Body of pancreas (tissue), 4 donors: ENCODE results near the gene SETD2. TPM values are rescaled to one million over a fixed set of nuclear protein-coding genes. Genes with fewer than 3 reads are reported as not detected.

ENCODE experiments used
- ATAC-seq: fragments of 150-250 bp; one replicate; pipeline ENCODE4 v1.9.1; 2016
- DNase-seq, 4 donors: peaks; one replicate each; pipeline ENCODE4 v3.0.0-alpha.2; 2019
- H3K27ac ChIP-seq, 4 donors: fragments of 200-600 bp; sonication (generic); 1 replicate in 3 of 4; 2 replicates in 1 of 4; pipeline versions ENCODE4 v1.5.1 to v1.6.1; 2016 to 2019; ENCODE audit warnings: mild to moderate bottlenecking in 1 of 4, mixed read lengths in 1 of 4, moderate library complexity in 1 of 4
- H3K27me3 ChIP-seq, 2 donors: fragments of 200-600 bp; sonication (generic); one replicate each; pipeline ENCODE4 v1.6.0; 2016; ENCODE audit warnings: mild to moderate bottlenecking in 1 of 2
- H3K36me3 ChIP-seq, 2 donors: fragments of 200-600 bp; sonication (generic); replicated peaks in 1 of 2; 2 replicates each; pipeline ENCODE4 v1.5.1; 2016; ENCODE audit warnings: low read depth in 2 of 2; ENCODE audit not compliant: insufficient read depth in 1 of 2
- H3K4me1 ChIP-seq: fragments of 200-600 bp; sonication (generic); one replicate; pipeline ENCODE4 v1.6.0; 2016
- H3K4me3 ChIP-seq, 2 donors: fragments of 200-600 bp; sonication (generic); 1 replicate in 1 of 2; 2 replicates in 1 of 2; pipeline ENCODE4 v1.5.1; 2016 to 2019
- H3K9me3 ChIP-seq, 3 donors: fragments of 200-600 bp; sonication (generic); 1 replicate in 2 of 3; 2 replicates in 1 of 3; pipeline ENCODE4 v1.5.1; 2016
- POLR2A ChIP-seq, 3 donors: fragments of 450-650 bp; IDR thresholded peaks; one replicate each; pipeline ENCODE4 v1.6.1; 2016; ENCODE audit warnings: antibody characterized with exemption in 3 of 3, mild to moderate bottlenecking in 2 of 3
- WGBS, 2 donors: methylation state at CpG; one replicate each; pipeline ENCODE4 v1.1.5; 2017; 5-methylcytosine and 5-hydroxymethylcytosine counted together
- intact Hi-C: fragments of 100-400 bp; cut with DNase I; formaldehyde crosslinking; loops from one replicate; pipeline ENCODE4 v1.15.1; 2023
- total RNA-seq, 2 donors: library from RNA; depleted of rRNA; stranded (reverse); fragments of >200 nt; gene quantifications; one replicate each; pipeline ENCODE4 v1.1.0, GENCODE V29; 2016
- TF ChIP-seq, protein P1 (sequence below), 7 experiments: fragments of 450-650 bp in 4 of 7; fragments of 200-600 bp in 3 of 7; sonication (generic) in 3 of 7; IDR thresholded peaks; one replicate each; pipeline ENCODE4 v1.5.1; 2016 to 2019; ENCODE audit warnings: antibody characterized with exemption in 7 of 7

SETD2 gene
- total RNA-seq, 2 donors from 2014 or later = 49.5 to 70.2 TPM

GRCh38 chr3:47022641-47023071 is 141.3 kb downstream of the SETD2 start:
- DNase-seq (peak in 3 of 4 donors; percentile 60 to 72 (median 70)), ATAC-seq (peak; percentile 79)
- 24 to 29% methylated on average over 1 of the region's 1 CpG for whole genome bisulfite sequencing, 2 donors
- no peaks in the 10 kb centered on the region for H3K9me3 ChIP-seq
- TF ChIP-seq, protein P1, sequence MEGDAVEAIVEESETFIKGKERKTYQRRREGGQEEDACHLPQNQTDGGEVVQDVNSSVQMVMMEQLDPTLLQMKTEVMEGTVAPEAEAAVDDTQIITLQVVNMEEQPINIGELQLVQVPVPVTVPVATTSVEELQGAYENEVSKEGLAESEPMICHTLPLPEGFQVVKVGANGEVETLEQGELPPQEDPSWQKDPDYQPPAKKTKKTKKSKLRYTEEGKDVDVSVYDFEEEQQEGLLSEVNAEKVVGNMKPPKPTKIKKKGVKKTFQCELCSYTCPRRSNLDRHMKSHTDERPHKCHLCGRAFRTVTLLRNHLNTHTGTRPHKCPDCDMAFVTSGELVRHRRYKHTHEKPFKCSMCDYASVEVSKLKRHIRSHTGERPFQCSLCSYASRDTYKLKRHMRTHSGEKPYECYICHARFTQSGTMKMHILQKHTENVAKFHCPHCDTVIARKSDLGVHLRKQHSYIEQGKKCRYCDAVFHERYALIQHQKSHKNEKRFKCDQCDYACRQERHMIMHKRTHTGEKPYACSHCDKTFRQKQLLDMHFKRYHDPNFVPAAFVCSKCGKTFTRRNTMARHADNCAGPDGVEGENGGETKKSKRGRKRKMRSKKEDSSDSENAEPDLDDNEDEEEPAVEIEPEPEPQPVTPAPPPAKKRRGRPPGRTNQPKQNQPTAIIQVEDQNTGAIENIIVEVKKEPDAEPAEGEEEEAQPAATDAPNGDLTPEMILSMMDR (IDR thresholded peaks at IDR 0.05) = no peak
- TF ChIP-seq POLR2A (IDR thresholded peaks at IDR 0.05) = no peak
- H3K4me3 ChIP-seq = no peak overlapping the region
- H3K27me3 ChIP-seq = no peaks in the 10 kb centered on the region
- intact Hi-C loops = no loop called here
- peaks cover 13% of the 10 kb centered on the region for H3K4me1 ChIP-seq
- peak overlapping the region in 1 of 4 donors; percentile 44 for H3K27ac ChIP-seq
- H3K36me3 ChIP-seq = peaks cover 0 to 2% of the 10 kb centered on the region in 2 donors

DNA sequence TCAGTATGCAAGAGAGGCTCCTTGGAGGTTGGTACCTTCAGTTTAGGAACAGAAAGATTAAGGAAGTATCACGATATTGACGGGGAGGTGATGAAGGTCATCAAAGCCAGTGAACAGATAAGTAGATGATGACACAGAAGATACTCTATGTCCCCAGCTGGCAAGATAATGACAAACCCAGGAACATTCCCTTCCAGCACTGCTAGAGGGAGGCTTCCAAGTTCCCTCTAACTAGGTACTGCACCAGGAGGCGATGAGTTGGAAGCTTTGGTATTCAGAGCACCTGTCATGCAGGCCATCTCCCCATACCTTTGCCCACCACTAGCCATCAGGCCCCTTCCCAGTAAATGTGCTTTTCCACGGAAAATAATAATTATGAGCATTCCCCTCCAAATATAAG is 143.6 kb downstream of the SETD2 start:
- TF ChIP-seq, protein P1 (IDR thresholded peaks at IDR 0.05) = no peak
- TF ChIP-seq POLR2A (IDR thresholded peaks at IDR 0.05) = no peak
- H3K4me3 ChIP-seq = no peak overlapping the region
- H3K9me3 ChIP-seq = no peaks in the 10 kb centered on the region
- intact Hi-C loops = no loop called here
- H3K27me3 ChIP-seq = no peaks in the 10 kb centered on the region
- H3K4me1 ChIP-seq = peaks cover 17% of the 10 kb centered on the region
- no peak for ATAC-seq
- WGBS, 2 donors = 71 to 81% methylated on average over 4 of the region's 4 CpGs
- H3K36me3 ChIP-seq = peaks cover 0 to 4% of the 10 kb centered on the region in 2 donors
- no peak overlapping the region for H3K27ac ChIP-seq
- no peak for DNase-seq

DNA sequence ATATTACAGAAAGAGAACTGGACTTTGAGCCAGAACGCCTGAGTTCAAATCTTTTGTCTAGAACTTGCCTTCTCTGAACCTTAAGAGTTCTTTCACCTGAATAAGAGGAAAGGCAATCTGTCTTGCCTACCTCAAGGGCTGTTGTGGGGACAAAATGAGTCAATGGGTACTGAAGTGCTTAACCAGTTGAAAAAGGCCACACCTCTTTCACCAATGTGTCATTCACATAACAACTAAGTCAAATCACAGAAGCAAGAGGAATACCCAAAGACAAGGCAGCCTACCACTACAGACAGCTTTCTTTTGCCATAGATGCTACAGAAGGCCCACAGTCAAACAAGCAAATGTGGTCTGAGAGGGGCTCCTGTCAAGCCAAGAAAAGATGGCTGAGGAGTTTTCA is 144.7 kb downstream of the SETD2 start:
- intact Hi-C loops = no loop called here
- Histone ChIP-seq H3K36me3 (peaks cover 0 to 4% of the 10 kb centered on the region in 2 donors), H3K4me3 (no peak overlapping the region), H3K27ac (no peak overlapping the region), H3K4me1 (peaks cover 27% of the 10 kb centered on the region), H3K27me3 (no peaks in the 10 kb centered on the region), H3K9me3 (no peaks in the 10 kb centered on the region)
- 83 to 100% methylated on average over 1 of the region's 1 CpG for WGBS, 2 donors
- ATAC-seq (no peak), DNase-seq (no peak)
- no peak for TF ChIP-seq POLR2A (IDR thresholded peaks at IDR 0.05)
- TF ChIP-seq, protein P1 (IDR thresholded peaks at IDR 0.05) = no peak

- no peak overlapping the region for H3K27ac ChIP-seq
- H3K36me3 ChIP-seq = peaks cover 0 to 4% of the 10 kb centered on the region in 2 donors
- ATAC-seq (no peak), DNase-seq (no peak)
- TF ChIP-seq, protein P1 (IDR thresholded peaks at IDR 0.05) = no peak
- no peak for TF ChIP-seq POLR2A (IDR thresholded peaks at IDR 0.05)
- intact Hi-C loops = no loop called here
- H3K4me3 ChIP-seq = no peak overlapping the region
- peaks cover 33% of the 10 kb centered on the region for H3K4me1 ChIP-seq
- no peaks in the 10 kb centered on the region for H3K27me3 ChIP-seq
- H3K9me3 ChIP-seq = no peaks in the 10 kb centered on the region
Measured at GRCh38 chr3:47018269-47018611, 145.7 kb downstream of the SETD2 start.

DNA sequence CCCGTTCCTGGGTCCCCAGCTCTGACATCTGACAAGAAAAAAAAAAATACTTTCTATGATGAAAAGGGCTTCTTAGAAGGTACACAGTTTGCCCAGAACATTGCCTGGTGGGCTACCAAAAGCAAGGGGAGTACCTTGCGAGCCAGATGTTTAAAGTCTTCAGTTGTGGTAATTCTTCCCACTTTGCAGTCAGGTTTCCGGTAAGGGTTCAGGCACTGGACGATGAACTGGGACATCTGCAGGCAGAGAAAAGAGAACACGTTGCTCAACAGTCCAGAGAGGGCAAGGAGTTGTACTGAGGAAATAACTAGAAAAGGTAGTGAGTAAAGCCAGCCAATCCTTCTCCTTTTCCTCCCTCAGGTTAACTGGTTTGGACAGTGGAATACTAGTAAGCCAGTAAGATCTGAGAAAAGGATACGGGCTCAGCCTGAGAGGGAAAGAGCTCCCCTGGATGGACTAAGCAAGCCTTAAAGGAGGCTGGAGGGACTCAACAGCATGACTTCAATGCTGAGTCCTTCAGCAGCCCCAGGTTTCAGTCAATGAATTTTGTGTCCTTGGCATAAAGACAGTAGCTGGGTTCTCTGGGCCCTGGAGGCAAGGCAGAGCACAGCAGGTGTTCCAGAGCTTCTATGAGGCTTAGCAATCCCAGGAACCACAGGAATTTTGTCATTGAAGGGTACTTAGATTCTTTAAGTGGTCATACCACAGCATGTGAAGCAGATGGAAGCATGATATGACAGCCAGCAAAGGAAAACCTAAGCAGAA is 146.2 kb downstream of the SETD2 start:
- no peaks in the 10 kb centered on the region for H3K9me3 ChIP-seq
- WGBS, 2 donors = 70 to 91% methylated on average over 6 of the region's 6 CpGs
- no peak for DNase-seq
- no peak for ATAC-seq
- intact Hi-C loops = no loop called here
- peaks cover 27% of the 10 kb centered on the region for H3K4me1 ChIP-seq
- no peaks in the 10 kb centered on the region for H3K27me3 ChIP-seq
- peaks cover 0 to 4% of the 10 kb centered on the region in 2 donors for H3K36me3 ChIP-seq
- H3K4me3 ChIP-seq = no peak overlapping the region
- peak overlapping the region in 1 of 4 donors; percentile 44 for H3K27ac ChIP-seq
- no peak for TF ChIP-seq POLR2A (IDR thresholded peaks at IDR 0.05)
- TF ChIP-seq, protein P1 (IDR thresholded peaks at IDR 0.05) = no peak
